Osteoblast (primary cell): ENCODE results near the gene EXOC5. TPM values are rescaled to one million over a fixed set of nuclear protein-coding genes. Genes with fewer than 3 reads are reported as not detected.
"Not testable (repeated sequence)": the region's sequence is repeated elsewhere in the genome, so short reads cannot be mapped to it uniquely, and the experiment has no call there.

Source experiments
- DNase-seq: peaks from one replicate; pipeline ENCODE4 v3.0.0; 2011; ENCODE audit warnings: low spot score, mixed read lengths; ENCODE audit not compliant: insufficient read length; ENCODE audit errors: missing footprints
- H2AFZ ChIP-seq: 2 replicates; pipeline ENCODE4 v1.6.0; 2011; ENCODE audit warnings: mild to moderate bottlenecking, low read length
- H3K27ac ChIP-seq: 2 replicates; pipeline ENCODE4 v1.5.1; 2011; ENCODE audit warnings: mild to moderate bottlenecking, low read depth, low read length, moderate library complexity
- H3K27me3 ChIP-seq: 2 replicates; pipeline ENCODE4 v1.6.0; 2012; ENCODE audit warnings: mild to moderate bottlenecking, control low read depth, inconsistent platforms, low read length, moderate library complexity; ENCODE audit not compliant: insufficient read depth
- H3K36me3 ChIP-seq: 2 replicates; pipeline ENCODE4 v1.5.1; 2011; ENCODE audit warnings: mild to moderate bottlenecking, low read length, control low read depth, moderate library complexity; ENCODE audit not compliant: insufficient read depth
- H3K4me1 ChIP-seq: 2 replicates; pipeline ENCODE4 v1.5.1; 2011; ENCODE audit warnings: mild to moderate bottlenecking, low read length, control low read depth, moderate library complexity; ENCODE audit not compliant: insufficient read depth
- H3K4me2 ChIP-seq: 2 replicates; pipeline ENCODE4 v1.6.0; 2011; ENCODE audit warnings: mild to moderate bottlenecking, low read length; ENCODE audit not compliant: insufficient read depth
- H3K4me3 ChIP-seq: fragments of 200-600 bp; sonication (generic); 3 replicates; pipeline ENCODE4 v1.5.1; 2012; ENCODE audit warnings: mild to moderate bottlenecking, low read length, inconsistent platforms; ENCODE audit not compliant: insufficient read depth
- H3K79me2 ChIP-seq: 2 replicates; pipeline ENCODE4 v1.6.0; 2012; ENCODE audit warnings: mild to moderate bottlenecking, low read length, control low read depth, inconsistent platforms; ENCODE audit not compliant: insufficient read depth
- H3K9me3 ChIP-seq: 2 replicates; pipeline ENCODE4 v1.5.1; 2011; ENCODE audit warnings: low read depth, low read length, control low read depth
- H4K20me1 ChIP-seq: 2 replicates; pipeline ENCODE4 v1.6.0; 2012; ENCODE audit warnings: mild to moderate bottlenecking, low read length, control low read depth; ENCODE audit not compliant: insufficient read depth
- CTCF ChIP-seq: IDR thresholded peaks from 2 replicates; pipeline ENCODE4 v1.5.1; 2011; ENCODE audit warnings: mild to moderate bottlenecking, low read depth, low read length, moderate library complexity; ENCODE audit errors: extremely low read depth
- total RNA-seq: library from RNA; depleted of rRNA; stranded (reverse); fragments of >200 nt; gene quantifications from 2 replicates; pipeline ENCODE4 v1.2.3, GENCODE V29; 2012

The EXOC5 gene
- total RNA-seq, 1 donor: 80.3 TPM

GRCh38 chr14:57212919-57213318, 55.8 kb downstream of the EXOC5 start:
- no peaks in the 10 kb centered on the region for H4K20me1 ChIP-seq
- peaks cover 4% of the 10 kb centered on the region for H3K36me3 ChIP-seq
- no peak overlapping the region for H2AFZ ChIP-seq
- no peaks in the 10 kb centered on the region for H3K27me3 ChIP-seq
- no peak overlapping the region for H3K27ac ChIP-seq
- H3K9me3 ChIP-seq: no peaks in the 10 kb centered on the region
- H3K4me3 ChIP-seq: no peak overlapping the region
- DNase-seq: no peak
- no peak for TF ChIP-seq CTCF
- H3K4me1 ChIP-seq: peaks cover 7% of the 10 kb centered on the region
- H3K79me2 ChIP-seq: peaks cover 4% of the 10 kb centered on the region
- H3K4me2 ChIP-seq: no peak overlapping the region

GRCh38 chr14:57209561-57209960, 59.1 kb downstream of the EXOC5 start:
- Histone ChIP-seq H3K36me3 (peaks cover 4% of the 10 kb centered on the region), H3K27ac (peak overlapping the region; percentile 44)
- TF ChIP-seq CTCF: no peak

GRCh38 chr14:57205938-57206337, 62.8 kb downstream of the EXOC5 start:
- no peak for DNase-seq
- Histone ChIP-seq H3K27ac (no peak overlapping the region), H3K4me2 (no peak overlapping the region), H3K9me3 (no peaks in the 10 kb centered on the region), H3K36me3 (peaks cover under 1% of the 10 kb centered on the region), H2AFZ (no peak overlapping the region), H3K79me2 (no peaks in the 10 kb centered on the region), H3K4me1 (peaks cover 7% of the 10 kb centered on the region), H3K27me3 (no peaks in the 10 kb centered on the region), H4K20me1 (no peaks in the 10 kb centered on the region), H3K4me3 (no peak overlapping the region)
- no peak for TF ChIP-seq CTCF

More at GRCh38 chr14:57209561-57209960, 59.1 kb downstream of the EXOC5 start:
- H3K79me2 ChIP-seq: no peaks in the 10 kb centered on the region
- peaks cover 7% of the 10 kb centered on the region for H3K4me1 ChIP-seq
- H3K4me2 ChIP-seq: no peak overlapping the region
- H2AFZ ChIP-seq: no peak overlapping the region
- H3K9me3 ChIP-seq: no peaks in the 10 kb centered on the region
- no peaks in the 10 kb centered on the region for H3K27me3 ChIP-seq
- no peak overlapping the region for H3K4me3 ChIP-seq
- DNase-seq: peak; percentile 1
- no peaks in the 10 kb centered on the region for H4K20me1 ChIP-seq

- H3K9me3 ChIP-seq, H3K36me3 ChIP-seq, H3K79me2 ChIP-seq, H3K4me2 ChIP-seq, H3K27ac ChIP-seq, H3K4me3 ChIP-seq, DNase-seq, H3K4me1 ChIP-seq, H3K27me3 ChIP-seq, H4K20me1 ChIP-seq, H2AFZ ChIP-seq: not testable (repeated sequence)
- peak; percentile 23 for TF ChIP-seq CTCF
Measured at GRCh38 chr14:57202672-57203071, 66.0 kb downstream of the EXOC5 start.
